GM18867 (cell line): ENCODE data around the gene DCST1.
A peak's percentile ranks its signal among the peaks of the same experiment; 100 is the strongest.

ENCODE experiments used
- ATAC-seq: cut with Tn5 transposase; IDR thresholded peaks from one replicate; pipeline ENCODE4 v1.9.1; 2021; ENCODE audit warnings: mild to moderate bottlenecking, moderate library complexity; ENCODE audit not compliant: unreplicated experiment

The DCST1 gene

DNA sequence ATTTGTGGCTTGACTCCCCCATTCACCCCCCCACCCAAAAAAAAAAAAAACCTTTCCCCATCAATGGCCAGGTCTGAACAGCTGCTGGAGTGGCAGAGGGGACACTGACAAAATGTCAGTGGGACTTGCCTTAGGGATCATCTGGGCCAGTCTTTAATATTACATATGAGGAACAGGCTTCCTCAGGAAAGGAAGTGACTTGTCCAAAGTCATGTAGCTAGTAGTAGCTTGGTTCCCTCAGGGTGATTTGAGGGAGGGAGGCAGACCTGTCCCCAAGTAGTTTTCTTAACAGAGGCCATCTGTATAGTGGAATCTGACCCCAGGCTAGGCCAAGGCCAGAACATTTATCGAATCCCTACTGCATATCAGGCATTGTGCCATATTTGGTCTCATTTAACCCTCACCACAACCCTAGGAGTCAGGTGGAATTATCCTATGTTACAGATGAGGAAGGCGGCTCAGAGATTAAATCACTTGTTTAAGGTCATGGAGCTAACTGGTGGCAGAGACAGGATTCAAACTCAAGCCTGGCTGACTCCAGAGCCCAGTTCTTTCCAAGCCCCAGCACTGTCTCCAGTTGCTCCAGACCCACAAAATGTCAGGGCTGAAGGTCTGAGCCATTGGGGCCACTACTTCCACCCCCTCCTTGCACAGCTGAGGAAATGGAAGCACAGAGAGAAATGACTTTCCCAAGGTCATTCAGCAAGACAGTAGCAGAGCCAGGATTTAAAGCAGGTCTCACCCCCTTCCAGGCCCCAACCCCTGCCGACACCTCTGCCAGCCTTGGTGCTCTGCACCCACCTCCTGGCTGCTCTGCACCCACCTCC, 20.6 kb upstream of the DCST1 start:
- no peak for ATAC-seq

- no peak for ATAC-seq
Measured at GRCh38 chr1:155013632-155014031, 20.0 kb upstream of the DCST1 start.

GRCh38 chr1:155014709-155015508, 18.7 kb upstream of the DCST1 start:
- ATAC-seq, result no peak

- ATAC-seq, result no peak
Measured at GRCh38 chr1:155015527-155016230, 17.9 kb upstream of the DCST1 start.

GRCh38 chr1:155016231-155016831, 17.3 kb upstream of the DCST1 start:
- no peak for ATAC-seq

DNA sequence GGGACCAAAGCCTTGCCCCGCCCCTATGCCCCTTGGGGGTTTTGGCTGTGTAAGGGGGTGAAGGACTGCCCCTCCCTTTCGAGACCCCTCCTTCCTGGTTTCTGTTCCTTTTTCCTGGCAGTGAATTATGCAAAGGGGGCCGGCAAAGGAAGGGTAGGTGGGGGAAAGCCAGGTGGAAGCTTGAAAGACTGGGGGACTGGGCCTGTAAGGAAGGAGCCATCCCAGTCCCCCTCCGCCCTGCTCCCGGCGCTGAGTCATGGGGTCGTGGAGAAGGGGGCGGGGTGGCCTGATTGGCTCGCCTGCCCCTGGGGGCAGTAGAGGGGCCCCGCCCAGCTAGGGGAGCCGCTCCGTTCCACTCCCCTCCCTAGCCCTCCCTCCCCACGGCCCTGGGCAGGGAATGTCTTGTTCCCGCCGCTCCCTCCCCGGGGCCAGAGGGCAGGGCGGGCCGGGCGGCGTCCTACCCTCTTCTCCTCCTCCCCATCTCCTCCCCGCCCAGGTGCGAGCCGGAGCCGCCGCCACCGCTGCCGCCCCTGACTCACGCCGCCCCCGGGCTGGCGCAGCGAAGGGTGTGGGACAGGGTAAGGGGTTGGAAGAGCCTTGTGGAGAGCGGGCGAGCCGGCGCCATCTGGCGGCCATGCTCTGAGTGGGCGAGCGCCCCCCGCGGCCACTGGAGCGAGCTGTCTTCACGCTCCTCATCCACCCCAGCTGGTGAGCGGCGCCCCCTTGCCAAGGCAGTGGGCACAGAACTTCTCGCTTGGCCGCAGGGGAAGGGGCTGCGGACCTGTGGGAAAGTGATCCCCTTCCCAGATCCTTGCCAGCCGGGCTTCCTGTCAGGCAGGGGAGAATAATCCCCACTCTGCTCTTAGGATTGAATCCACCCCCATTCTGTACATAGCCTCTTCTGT, 16.3 kb upstream of the DCST1 start:
- ATAC-seq, result peak; percentile 72

DNA sequence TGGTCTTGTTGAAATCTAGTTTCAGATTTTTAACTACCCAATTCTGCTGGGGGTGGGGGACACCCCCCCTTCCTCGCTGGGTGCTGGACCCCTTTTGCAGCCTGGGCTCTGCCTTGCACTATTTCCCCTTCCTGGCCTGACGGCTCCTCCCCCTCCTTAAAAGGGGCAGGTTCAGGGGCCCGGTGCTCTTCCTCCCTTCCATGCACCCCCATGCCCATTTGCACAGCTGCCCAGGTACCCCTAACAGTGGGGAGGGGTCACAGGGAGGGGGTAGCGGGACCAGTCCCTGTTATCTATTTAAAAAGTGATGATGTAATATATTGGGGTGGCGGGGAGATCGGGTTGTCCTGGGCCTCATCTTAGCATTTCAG, 15.7 kb upstream of the DCST1 start:
- no peak for ATAC-seq

- ATAC-seq, result no peak
Measured at GRCh38 chr1:155018617-155019348, 14.8 kb upstream of the DCST1 start.

DNA sequence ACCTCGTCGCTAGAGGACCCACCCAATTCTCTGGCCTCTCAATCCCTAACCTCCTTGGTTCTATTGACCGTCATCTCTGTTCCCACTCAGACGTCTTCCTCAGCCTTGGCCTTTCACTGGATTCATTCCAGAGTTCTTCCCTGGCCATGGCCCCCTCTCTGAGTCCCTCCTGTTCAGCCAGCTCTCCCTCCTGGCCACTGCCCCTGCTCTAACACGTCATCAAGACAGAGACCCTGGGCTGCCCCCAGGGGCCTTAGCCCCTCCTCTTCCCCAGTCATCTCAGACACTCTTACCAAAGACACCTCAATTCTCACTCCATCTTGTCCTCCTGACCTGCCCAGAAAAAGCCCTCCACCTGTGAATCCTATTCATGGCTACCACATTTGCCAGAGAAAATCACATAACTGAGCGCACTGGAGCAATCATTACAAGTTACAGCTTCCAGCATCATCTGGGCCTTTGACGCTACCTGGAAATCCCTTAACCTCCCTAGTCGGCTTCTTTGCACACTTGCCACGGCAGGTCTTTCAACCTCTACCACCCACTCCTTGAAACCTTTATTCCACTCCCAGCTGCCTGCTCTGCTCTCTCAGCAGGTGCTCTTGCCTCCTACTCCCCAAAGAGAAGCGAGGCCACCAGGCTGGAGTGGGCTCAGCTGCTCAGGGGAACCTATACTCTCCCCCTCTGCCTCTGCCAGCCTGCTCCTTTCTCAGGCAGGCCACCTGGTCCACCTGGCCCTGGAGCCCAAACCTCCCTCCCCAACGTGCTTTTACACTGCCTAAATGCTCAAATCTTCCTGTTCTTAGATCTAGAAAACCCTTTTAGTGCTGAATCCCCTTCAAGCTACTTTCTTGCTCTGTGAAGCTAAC, 14.0 kb upstream of the DCST1 start:
- ATAC-seq, result no peak

DNA sequence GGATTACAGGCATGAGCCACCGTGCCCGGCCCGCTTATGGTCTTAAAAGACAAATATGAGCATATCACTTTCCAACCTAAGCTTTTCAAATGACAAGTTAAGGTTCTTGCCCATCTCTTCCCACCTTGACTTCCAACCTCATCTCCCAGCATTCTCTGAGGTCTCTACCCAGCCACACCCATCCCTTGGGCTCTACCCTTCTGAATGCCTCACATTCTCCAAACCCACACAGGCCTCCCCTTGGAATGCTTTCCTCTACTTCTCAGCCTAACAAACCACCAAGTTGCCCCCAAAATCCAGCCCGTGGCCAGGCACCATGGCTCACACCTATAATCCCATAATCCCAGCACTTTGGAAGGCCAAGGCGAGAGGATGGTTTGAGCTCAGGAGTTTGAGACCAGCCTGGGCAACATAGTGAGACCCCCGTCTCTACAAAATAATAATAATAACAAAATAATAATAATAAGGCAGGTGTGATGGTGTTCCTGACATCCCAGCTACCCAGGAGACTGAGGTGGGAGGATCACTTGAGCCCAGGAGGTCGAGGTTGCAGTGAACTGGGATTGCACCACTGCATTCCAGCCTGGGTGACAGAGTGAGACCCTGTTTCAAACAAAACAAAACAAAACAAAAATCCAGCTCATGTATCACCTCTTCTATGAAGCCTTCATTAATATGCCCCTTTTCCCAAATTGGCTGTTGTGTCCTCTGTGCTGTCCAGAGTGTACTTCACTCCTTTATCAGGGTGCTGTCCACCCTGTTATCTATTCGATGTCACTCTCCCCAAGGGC, 11.3 kb upstream of the DCST1 start:
- no peak for ATAC-seq

- ATAC-seq, result no peak
Measured at GRCh38 chr1:155022927-155023236, 10.7 kb upstream of the DCST1 start.

- ATAC-seq, result no peak
Measured at GRCh38 chr1:155023627-155024026, 10.0 kb upstream of the DCST1 start.

DNA sequence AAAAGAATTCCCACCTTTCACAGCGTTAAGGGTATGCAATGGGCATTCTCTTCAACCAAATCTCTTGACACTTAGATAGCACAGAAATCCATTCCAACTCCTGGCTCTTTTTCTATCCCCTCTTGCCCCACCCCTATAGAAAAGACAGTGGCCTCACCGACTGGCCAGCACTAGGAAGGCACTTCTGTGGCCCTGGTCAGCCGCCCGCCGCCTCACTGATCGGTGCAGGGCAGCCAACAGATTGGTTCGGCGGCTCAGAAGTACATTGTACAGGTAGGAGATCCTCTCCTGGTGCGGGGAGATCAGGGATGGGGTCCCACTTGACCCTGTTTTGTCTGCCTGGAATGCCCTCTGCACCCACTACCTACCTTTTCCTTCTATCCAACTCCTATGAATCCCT, 9.3 kb upstream of the DCST1 start:
- ATAC-seq, result no peak

- no peak for ATAC-seq
Measured at GRCh38 chr1:155026154-155026553, 7.5 kb upstream of the DCST1 start.

GRCh38 chr1:155026588-155026987, 7.0 kb upstream of the DCST1 start:
- no peak for ATAC-seq

- ATAC-seq, result no peak
Measured at GRCh38 chr1:155029513-155030242, 3.9 kb upstream of the DCST1 start.

GRCh38 chr1:155030243-155030795, 3.3 kb upstream of the DCST1 start:
- ATAC-seq, result no peak
